Measurements from ENCODE around the gene RGS1.

RGS1 gene

GRCh38 chr1:192559115-192560006 is 16.2 kb upstream of the RGS1 start:
- Histone ChIP-seq H3K4me1 (ENCODE audit: control insufficient read depth, insufficient read depth, low read length) (no peaks in the 10 kb centered on the region), H3K4me3 (ENCODE audit: low read depth, low read length) (no peak overlapping the region), H3K27ac (ENCODE audit: extremely low read depth, low read depth, low read length) (no peak overlapping the region), H3K36me3 (ENCODE audit: control insufficient read depth in 2 of 2, insufficient read depth in 1 of 2, low read length in 2 of 2) (no peaks in the 10 kb centered on the region), H3K9me3 (ENCODE audit: control insufficient read depth, insufficient read depth, low read depth, low read length) (no peaks in the 10 kb centered on the region)
- CTCF ChIA-PET, result interaction anchor here (0.9 kb wide), 1 partner anchor 9 kb away, joined by 3 read pairs; no protein-coding TSS in a partner anchor
- POLR2A ChIA-PET, result no interaction called here
- TF ChIP-seq HOXD13 (CRISPR knock-in tag; IDR thresholded peaks at IDR 0.05; ENCODE audit: borderline replicate concordance) (no peak), ZFHX2 (tag by site-specific recombination; conservative IDR thresholded peaks at IDR 0.05) (no peak), ZNF121 (tag by site-specific recombination; IDR thresholded peaks at IDR 0.05) (no peak), ZNF335 (tag by site-specific recombination; conservative IDR thresholded peaks at IDR 0.05) (no peak), GLI2 (tag by site-specific recombination; IDR thresholded peaks at IDR 0.05; ENCODE audit: borderline replicate concordance, low read depth) (no peak), ZNF426 (tag by site-specific recombination; IDR thresholded peaks at IDR 0.05) (no peak), ZBTB17 (tag by site-specific recombination; IDR thresholded peaks at IDR 0.05) (no peak), ZNF26 (tag by site-specific recombination; IDR thresholded peaks at IDR 0.05) (no peak)

- H3K9me3 ChIP-seq (ENCODE audit: control insufficient read depth, insufficient read depth, low read depth, low read length), result no peaks in the 10 kb centered on the region
- H3K4me1 ChIP-seq (ENCODE audit: control insufficient read depth, insufficient read depth, low read length), result no peaks in the 10 kb centered on the region
- no peaks in the 10 kb centered on the region for H3K36me3 ChIP-seq (ENCODE audit: control insufficient read depth in 2 of 2, insufficient read depth in 1 of 2, low read length in 2 of 2)
- no peak overlapping the region for H3K27ac ChIP-seq (ENCODE audit: extremely low read depth, low read depth, low read length)
- ChIA-PET POLR2A (no interaction called here), CTCF (interaction anchor here (0.7 kb wide), 1 partner anchor 79 kb away, joined by 4 read pairs; no protein-coding TSS in a partner anchor)
- TF ChIP-seq KLF9 (tag by site-specific recombination; IDR thresholded peaks at IDR 0.05; ENCODE audit: low read depth), result no peak
- TF ChIP-seq ZNF292 (tag by site-specific recombination; IDR thresholded peaks at IDR 0.05; ENCODE audit: borderline replicate concordance, low read depth), result no peak
- no peak for TF ChIP-seq ZNF174 (tag by site-specific recombination; IDR thresholded peaks at IDR 0.05)
- TF ChIP-seq ZNF664 (tag by site-specific recombination; IDR thresholded peaks at IDR 0.05), result no peak
- no peak for TF ChIP-seq ZNF624 (tag by site-specific recombination; IDR thresholded peaks at IDR 0.05)
- no peak for TF ChIP-seq REST (tag by site-specific recombination; IDR thresholded peaks at IDR 0.05)
- TF ChIP-seq BCL11B (tag by site-specific recombination; IDR thresholded peaks at IDR 0.05; ENCODE audit: low read depth), result no peak
- no peak for TF ChIP-seq BCL11A (tag by site-specific recombination; IDR thresholded peaks at IDR 0.05; ENCODE audit: low read depth)
- no peak for TF ChIP-seq SETDB1 (IDR thresholded peaks at IDR 0.05; ENCODE audit: insufficient read length, low read length)
- TF ChIP-seq ZBTB49 (tag by site-specific recombination; IDR thresholded peaks at IDR 0.05; ENCODE audit: low read depth), result no peak
- no peak for TF ChIP-seq ZNF645 (tag by site-specific recombination; IDR thresholded peaks at IDR 0.05)
- no peak for TF ChIP-seq MZF1 (tag by site-specific recombination; IDR thresholded peaks at IDR 0.05; ENCODE audit: borderline replicate concordance)
- TF ChIP-seq ZNF529 (tag by site-specific recombination; IDR thresholded peaks at IDR 0.05; ENCODE audit: insufficient replicate concordance), result no peak
- no peak for TF ChIP-seq MYNN (tag by site-specific recombination; IDR thresholded peaks at IDR 0.05; ENCODE audit: borderline replicate concordance)
- TF ChIP-seq ELK4 (IDR thresholded peaks at IDR 0.05; ENCODE audit: borderline replicate concordance, low read depth, low read length), result no peak
- TF ChIP-seq YY1 (tag by site-specific recombination; IDR thresholded peaks at IDR 0.05), result no peak
- no peak for TF ChIP-seq ZNF248 (tag by site-specific recombination; IDR thresholded peaks at IDR 0.05)
- no peak overlapping the region for H3K4me3 ChIP-seq (ENCODE audit: low read depth, low read length)
Measured at GRCh38 chr1:192561301-192561700, 14.3 kb upstream of the RGS1 start.

Data from HEK293 (cell line).